ENCODE data around the gene RNF145.

RNF145 gene

GRCh38 chr5:159185773-159186172 lies 23.6 kb downstream of the RNF145 start:
- no peak for DNase-seq (ENCODE audit: low read depth in 2 of 2)
- TF ChIP-seq, protein P1, sequence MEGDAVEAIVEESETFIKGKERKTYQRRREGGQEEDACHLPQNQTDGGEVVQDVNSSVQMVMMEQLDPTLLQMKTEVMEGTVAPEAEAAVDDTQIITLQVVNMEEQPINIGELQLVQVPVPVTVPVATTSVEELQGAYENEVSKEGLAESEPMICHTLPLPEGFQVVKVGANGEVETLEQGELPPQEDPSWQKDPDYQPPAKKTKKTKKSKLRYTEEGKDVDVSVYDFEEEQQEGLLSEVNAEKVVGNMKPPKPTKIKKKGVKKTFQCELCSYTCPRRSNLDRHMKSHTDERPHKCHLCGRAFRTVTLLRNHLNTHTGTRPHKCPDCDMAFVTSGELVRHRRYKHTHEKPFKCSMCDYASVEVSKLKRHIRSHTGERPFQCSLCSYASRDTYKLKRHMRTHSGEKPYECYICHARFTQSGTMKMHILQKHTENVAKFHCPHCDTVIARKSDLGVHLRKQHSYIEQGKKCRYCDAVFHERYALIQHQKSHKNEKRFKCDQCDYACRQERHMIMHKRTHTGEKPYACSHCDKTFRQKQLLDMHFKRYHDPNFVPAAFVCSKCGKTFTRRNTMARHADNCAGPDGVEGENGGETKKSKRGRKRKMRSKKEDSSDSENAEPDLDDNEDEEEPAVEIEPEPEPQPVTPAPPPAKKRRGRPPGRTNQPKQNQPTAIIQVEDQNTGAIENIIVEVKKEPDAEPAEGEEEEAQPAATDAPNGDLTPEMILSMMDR (IDR thresholded peaks at IDR 0.05; ENCODE audit: low read depth, low read length): no peak
- no peak overlapping the region for H3K4me3 ChIP-seq (replicated peaks in 1 of 2; ENCODE audit: low read depth in 2 of 2, low read length in 2 of 2)

DNA sequence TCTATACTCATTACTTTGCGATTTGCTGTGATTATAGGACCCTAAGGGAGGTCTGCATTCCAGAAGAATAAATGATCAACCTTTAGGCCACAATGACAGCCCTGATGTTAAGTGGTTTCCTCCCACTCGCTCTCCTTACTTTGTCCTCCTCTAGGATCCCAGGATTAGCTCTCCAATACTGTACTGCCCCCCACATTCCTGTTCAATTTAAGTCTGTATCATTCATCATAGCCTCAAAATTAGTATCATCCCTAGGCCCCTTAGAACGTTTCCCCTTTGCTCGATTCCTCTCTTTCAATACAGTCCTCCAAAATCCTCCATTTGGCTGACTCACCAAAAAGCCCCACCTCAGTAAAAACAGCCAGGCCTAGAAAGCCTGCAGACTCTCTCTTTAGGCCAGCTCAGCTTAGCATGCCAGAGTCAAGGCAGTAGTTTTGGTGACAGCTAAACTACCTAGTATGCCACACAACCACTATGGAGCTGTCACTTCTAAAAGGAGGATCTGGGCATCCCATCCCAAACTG lies 24.4 kb downstream of the RNF145 start:
- H3K4me3 ChIP-seq (replicated peaks in 1 of 2; ENCODE audit: low read depth in 2 of 2, low read length in 2 of 2): no peak overlapping the region
- TF ChIP-seq, protein P1 (IDR thresholded peaks at IDR 0.05; ENCODE audit: low read depth, low read length): no peak
- peak; percentile 71 to 91 for DNase-seq (ENCODE audit: low read depth in 2 of 2)

DNA sequence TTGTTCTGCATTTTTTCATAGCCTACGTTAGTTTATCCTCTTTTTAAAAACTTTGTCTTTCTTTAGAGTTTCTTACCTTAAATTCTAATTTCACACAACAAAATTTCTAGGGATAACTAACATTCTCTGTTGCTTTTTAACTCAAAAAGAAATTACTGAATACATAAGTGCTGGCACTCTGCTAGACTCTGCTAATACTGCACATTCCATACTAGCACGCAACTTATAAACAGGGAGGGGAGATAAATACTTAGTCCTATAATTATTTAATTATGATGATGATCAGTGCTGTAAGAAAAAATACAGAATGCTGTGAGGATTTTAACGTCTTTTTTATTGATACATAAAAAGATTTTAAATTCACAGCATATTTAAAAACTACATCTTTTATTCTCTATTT lies 25.1 kb downstream of the RNF145 start:
- H3K4me3 ChIP-seq (replicated peaks in 1 of 2; ENCODE audit: low read depth in 2 of 2, low read length in 2 of 2): no peak overlapping the region
- TF ChIP-seq, protein P1 (IDR thresholded peaks at IDR 0.05; ENCODE audit: low read depth, low read length): no peak
- peak; percentile 62 to 70 for DNase-seq (ENCODE audit: low read depth in 2 of 2)

- TF ChIP-seq, protein P1 (IDR thresholded peaks at IDR 0.05; ENCODE audit: low read depth, low read length): no peak
- no peak for DNase-seq (ENCODE audit: low read depth in 2 of 2)
- H3K4me3 ChIP-seq (replicated peaks in 1 of 2; ENCODE audit: low read depth in 2 of 2, low read length in 2 of 2): no peak overlapping the region
Measured at GRCh38 chr5:159183247-159183646, 26.1 kb downstream of the RNF145 start.

GRCh38 chr5:159182691-159183090 lies 26.7 kb downstream of the RNF145 start:
- DNase-seq (ENCODE audit: low read depth in 2 of 2): peak; percentile 69 to 82
- TF ChIP-seq, protein P1 (IDR thresholded peaks at IDR 0.05; ENCODE audit: low read depth, low read length): no peak
- no peak overlapping the region for H3K4me3 ChIP-seq (replicated peaks in 1 of 2; ENCODE audit: low read depth in 2 of 2, low read length in 2 of 2)

GRCh38 chr5:159181651-159182050 lies 27.7 kb downstream of the RNF145 start:
- TF ChIP-seq, protein P1 (IDR thresholded peaks at IDR 0.05; ENCODE audit: low read depth, low read length): no peak
- no peak overlapping the region for H3K4me3 ChIP-seq (replicated peaks in 1 of 2; ENCODE audit: low read depth in 2 of 2, low read length in 2 of 2)

DNA sequence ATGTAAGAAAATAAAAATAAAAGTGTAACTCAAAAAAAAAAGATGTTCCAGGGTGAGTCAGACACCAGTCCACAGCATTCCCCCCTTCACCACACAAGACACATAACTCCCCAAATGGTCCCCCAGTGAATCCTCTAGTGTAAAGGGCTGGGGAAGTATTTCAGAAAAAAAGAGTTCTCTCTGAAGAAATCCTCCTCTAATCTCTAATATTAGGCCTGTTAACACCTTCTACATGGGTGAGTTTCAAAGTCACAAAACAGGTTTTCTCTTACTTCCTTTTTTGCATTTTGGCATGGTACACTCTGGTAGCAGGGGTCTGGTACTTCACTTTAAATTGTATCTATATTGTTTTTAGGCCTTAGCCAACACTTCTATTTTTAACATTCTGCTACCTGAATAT lies 28.2 kb downstream of the RNF145 start:
- peak in 1 of 2 donors; percentile 52 for DNase-seq (ENCODE audit: low read depth in 2 of 2)
- no peak overlapping the region for H3K4me3 ChIP-seq (replicated peaks in 1 of 2; ENCODE audit: low read depth in 2 of 2, low read length in 2 of 2)
- TF ChIP-seq, protein P1 (IDR thresholded peaks at IDR 0.05; ENCODE audit: low read depth, low read length): no peak

More at GRCh38 chr5:159181651-159182050, 27.7 kb downstream of the RNF145 start:
- no peak for DNase-seq (ENCODE audit: low read depth in 2 of 2)

Measured in cardiac fibroblast (primary cell).